ENCODE measurements around the gene PRDM16.

DNA sequence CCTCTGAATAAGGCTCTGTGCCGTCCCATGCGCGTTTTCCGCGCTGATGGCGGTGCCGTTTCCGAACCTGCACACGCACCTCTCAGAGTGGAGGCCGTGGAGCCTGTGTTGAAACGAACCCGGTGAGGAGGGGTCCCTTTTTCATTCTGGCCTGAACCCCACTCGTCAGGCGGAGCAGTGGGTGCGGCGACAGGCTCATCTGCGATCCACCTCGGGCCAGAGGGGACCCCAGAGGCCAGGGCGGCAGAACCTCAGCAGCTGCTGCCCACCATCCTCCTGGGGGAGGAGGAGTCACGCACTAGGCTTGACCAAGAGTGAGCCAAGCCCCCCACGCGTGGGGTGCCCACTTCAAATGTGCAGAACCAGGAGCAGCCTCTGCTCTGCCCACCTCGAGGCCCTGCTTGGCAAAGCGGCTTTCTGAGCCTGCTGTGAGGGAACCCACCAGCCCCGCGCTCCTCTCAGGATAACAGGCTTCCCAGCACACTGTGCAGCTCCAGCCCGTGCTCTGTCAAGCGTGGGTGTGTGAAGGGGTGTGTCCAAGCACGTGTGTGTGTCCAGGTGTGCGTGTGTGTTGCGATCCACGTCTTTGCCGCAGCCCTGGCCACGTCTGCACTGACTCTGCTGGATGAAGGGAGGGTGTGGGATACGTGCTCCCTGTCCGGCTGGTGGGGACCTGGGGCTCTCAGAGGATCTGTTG is 6.8 kb downstream of the PRDM16 start:
- no peak for TF ChIP-seq NR3C1 (CRISPR knock-in tag; IDR thresholded peaks at IDR 0.05)
- TF ChIP-seq, protein P1, sequence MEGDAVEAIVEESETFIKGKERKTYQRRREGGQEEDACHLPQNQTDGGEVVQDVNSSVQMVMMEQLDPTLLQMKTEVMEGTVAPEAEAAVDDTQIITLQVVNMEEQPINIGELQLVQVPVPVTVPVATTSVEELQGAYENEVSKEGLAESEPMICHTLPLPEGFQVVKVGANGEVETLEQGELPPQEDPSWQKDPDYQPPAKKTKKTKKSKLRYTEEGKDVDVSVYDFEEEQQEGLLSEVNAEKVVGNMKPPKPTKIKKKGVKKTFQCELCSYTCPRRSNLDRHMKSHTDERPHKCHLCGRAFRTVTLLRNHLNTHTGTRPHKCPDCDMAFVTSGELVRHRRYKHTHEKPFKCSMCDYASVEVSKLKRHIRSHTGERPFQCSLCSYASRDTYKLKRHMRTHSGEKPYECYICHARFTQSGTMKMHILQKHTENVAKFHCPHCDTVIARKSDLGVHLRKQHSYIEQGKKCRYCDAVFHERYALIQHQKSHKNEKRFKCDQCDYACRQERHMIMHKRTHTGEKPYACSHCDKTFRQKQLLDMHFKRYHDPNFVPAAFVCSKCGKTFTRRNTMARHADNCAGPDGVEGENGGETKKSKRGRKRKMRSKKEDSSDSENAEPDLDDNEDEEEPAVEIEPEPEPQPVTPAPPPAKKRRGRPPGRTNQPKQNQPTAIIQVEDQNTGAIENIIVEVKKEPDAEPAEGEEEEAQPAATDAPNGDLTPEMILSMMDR (CRISPR knock-in tag; IDR thresholded peaks at IDR 0.05) = no peak
